OCI-LY3 (cell line): ENCODE measurements around the gene MRPL38.

ENCODE experiments used
- H2AFZ ChIP-seq: fragments of 200-600, 300-600 bp; shearing (Covaris generic); 2 replicates; pipeline ENCODE4 v1.6.0; 2014; ENCODE audit warnings: antibody characterized with exemption, low read depth, low read length
- H3K27ac ChIP-seq: fragments of 200-600, 300-600 bp; sonication (generic); 2 replicates; pipeline ENCODE4 v1.5.1; 2014; ENCODE audit warnings: mild to moderate bottlenecking, low read length, moderate library complexity, mixed read lengths
- H3K27me3 ChIP-seq: fragments of 200-600, 300-600 bp; sonication (generic); 2 replicates; pipeline ENCODE4 v1.6.1; 2014; ENCODE audit warnings: low read depth, low read length, mixed read lengths
- H3K36me3 ChIP-seq: fragments of 200-600, 300-600 bp; sonication (generic); replicated peaks from 2 replicates; pipeline ENCODE3; 2014; ENCODE audit warnings: low read depth, low read length, mixed read lengths
- H3K4me1 ChIP-seq: fragments of 300-600, 200-600 bp; sonication (generic); 2 replicates; pipeline ENCODE4 v1.6.1; 2014; ENCODE audit warnings: low read length, mixed read lengths
- H3K4me2 ChIP-seq: fragments of 200-600, 300-600 bp; sonication (generic); 2 replicates; pipeline ENCODE4 v1.6.1; 2014; ENCODE audit warnings: low read length, mixed read lengths
- H3K4me3 ChIP-seq: fragments of 300-600, 200-600 bp; sonication (generic); 2 replicates; pipeline ENCODE4 v1.5.1; 2014; ENCODE audit warnings: antibody characterized with exemption, mild to moderate bottlenecking, low read length, moderate library complexity
- H3K79me2 ChIP-seq: fragments of 300-600, 200-600 bp; shearing (Covaris generic); 2 replicates; pipeline ENCODE4 v1.6.1; 2014; ENCODE audit warnings: mild to moderate bottlenecking, low read length, mixed read lengths
- H3K9ac ChIP-seq: fragments of 300-600, 200-600 bp; shearing (Covaris generic); 2 replicates; pipeline ENCODE4 v1.6.0; 2014; ENCODE audit warnings: mild to moderate bottlenecking, low read length, moderate library complexity
- H3K9me3 ChIP-seq: fragments of 200-600, 300-600 bp; shearing (Covaris generic); 2 replicates; pipeline ENCODE4 v1.6.1; 2014; ENCODE audit warnings: low read length, mixed read lengths; ENCODE audit not compliant: insufficient read depth
- H4K20me1 ChIP-seq: fragments of 200-600, 300-600 bp; sonication (generic); 2 replicates; pipeline ENCODE4 v1.6.1; 2016; ENCODE audit warnings: low read length, mixed read lengths; ENCODE audit not compliant: insufficient read depth
- EZH2phosphoT487 ChIP-seq: fragments of 200-600 bp; shearing (Covaris generic); IDR thresholded peaks from 2 replicates; pipeline ENCODE4 v1.6.1; 2018; ENCODE audit warnings: antibody characterized with exemption, mixed run types, low read depth
- TF ChIP-seq, protein P1 (sequence below): fragments of 200-600, 300-600 bp; sonication (generic); IDR thresholded peaks from 2 replicates; pipeline ENCODE4 v1.5.1; 2014; ENCODE audit warnings: antibody characterized with exemption, low read length, low read depth

MRPL38 gene

DNA sequence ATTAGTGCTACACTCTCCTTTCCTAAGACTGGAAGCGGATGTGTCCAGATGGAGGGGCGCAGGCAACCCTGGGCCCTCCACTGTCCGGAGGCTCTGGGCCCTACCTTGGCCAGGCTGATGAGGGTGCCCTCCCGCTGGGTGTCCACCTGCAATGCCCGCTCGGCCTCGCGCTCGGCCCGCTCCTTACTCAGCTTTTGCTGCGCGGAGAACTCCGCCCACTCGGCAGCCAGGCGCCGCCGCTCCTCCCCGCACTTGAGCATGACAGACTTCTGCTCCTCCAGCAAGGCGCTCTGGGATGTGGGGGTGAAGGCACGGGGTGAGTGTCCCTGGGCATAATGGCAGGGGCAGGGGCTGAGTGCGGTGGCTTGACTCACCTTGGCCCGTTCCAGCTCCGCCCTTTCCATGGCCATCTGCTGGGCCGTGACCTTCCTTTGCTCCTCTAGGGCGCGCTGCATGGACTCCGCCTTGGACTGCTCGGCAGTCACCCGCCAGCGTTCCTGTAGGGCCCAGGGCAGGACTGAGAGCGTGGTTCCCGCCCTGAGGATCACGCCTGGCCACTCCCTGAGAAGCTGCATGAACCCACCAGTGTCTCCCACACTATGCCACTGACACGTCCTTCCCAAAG lies 10.1 kb upstream of the MRPL38 start:
- TF ChIP-seq, protein P1, sequence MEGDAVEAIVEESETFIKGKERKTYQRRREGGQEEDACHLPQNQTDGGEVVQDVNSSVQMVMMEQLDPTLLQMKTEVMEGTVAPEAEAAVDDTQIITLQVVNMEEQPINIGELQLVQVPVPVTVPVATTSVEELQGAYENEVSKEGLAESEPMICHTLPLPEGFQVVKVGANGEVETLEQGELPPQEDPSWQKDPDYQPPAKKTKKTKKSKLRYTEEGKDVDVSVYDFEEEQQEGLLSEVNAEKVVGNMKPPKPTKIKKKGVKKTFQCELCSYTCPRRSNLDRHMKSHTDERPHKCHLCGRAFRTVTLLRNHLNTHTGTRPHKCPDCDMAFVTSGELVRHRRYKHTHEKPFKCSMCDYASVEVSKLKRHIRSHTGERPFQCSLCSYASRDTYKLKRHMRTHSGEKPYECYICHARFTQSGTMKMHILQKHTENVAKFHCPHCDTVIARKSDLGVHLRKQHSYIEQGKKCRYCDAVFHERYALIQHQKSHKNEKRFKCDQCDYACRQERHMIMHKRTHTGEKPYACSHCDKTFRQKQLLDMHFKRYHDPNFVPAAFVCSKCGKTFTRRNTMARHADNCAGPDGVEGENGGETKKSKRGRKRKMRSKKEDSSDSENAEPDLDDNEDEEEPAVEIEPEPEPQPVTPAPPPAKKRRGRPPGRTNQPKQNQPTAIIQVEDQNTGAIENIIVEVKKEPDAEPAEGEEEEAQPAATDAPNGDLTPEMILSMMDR, result no peak
- no peak overlapping the region for H3K4me3 ChIP-seq
- no peaks in the 10 kb centered on the region for H3K36me3 ChIP-seq
- H3K9ac ChIP-seq, result no peak overlapping the region
- H4K20me1 ChIP-seq, result no peaks in the 10 kb centered on the region
- no peaks in the 10 kb centered on the region for H3K79me2 ChIP-seq
- no peak overlapping the region for H2AFZ ChIP-seq
- H3K4me1 ChIP-seq, result no peaks in the 10 kb centered on the region
- H3K9me3 ChIP-seq, result peaks cover 3% of the 10 kb centered on the region; the same call in 1 of the 2 replicates
- no peak overlapping the region for H3K4me2 ChIP-seq
- H3K27me3 ChIP-seq, result no peaks in the 10 kb centered on the region
- H3K27ac ChIP-seq, result no peak overlapping the region

DNA sequence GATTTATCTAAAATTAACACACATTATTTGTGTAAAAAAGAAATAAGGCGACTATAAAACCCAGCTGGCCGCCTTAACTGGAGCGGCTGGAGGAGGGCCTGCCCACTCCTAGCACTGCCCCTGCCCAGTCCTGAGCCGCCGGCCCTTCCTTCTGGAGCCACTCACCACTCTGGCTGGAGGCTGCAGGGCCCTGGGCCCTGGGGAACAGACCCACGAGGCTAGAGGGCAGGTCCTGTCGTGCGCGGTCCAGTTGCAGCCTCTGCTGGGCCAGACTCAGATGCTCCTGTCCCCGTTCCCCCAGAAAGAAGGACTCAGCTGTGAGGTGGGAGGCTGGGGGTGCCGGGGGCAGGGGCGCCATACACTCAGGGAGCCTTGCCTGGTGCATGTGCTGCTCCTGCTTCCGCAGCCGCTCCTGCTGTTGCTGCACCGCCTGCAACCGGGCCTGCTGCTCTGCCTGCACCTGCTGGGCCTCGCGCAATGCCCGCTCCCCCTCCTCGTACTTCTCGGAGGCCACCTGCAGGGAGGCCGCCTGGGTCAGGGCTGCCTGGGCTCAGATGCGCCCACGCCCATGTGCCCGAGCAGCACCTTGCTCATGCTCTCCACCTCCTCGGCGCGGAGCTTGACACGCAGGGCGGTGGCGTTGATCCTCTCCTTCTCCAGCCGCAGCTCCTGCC lies 9.0 kb upstream of the MRPL38 start:
- Histone ChIP-seq H3K4me3 (no peak overlapping the region), H4K20me1 (no peaks in the 10 kb centered on the region), H3K9ac (no peak overlapping the region), H3K4me1 (no peaks in the 10 kb centered on the region), H3K4me2 (no peak overlapping the region), H3K27me3 (no peaks in the 10 kb centered on the region), H3K79me2 (no peaks in the 10 kb centered on the region), H3K36me3 (no peaks in the 10 kb centered on the region), H2AFZ (no peak overlapping the region), H3K27ac (no peak overlapping the region), H3K9me3 (peaks cover 3% of the 10 kb centered on the region; the same call in 1 of the 2 replicates)
- TF ChIP-seq EZH2phosphoT487, result no peak
- TF ChIP-seq, protein P1, result no peak

DNA sequence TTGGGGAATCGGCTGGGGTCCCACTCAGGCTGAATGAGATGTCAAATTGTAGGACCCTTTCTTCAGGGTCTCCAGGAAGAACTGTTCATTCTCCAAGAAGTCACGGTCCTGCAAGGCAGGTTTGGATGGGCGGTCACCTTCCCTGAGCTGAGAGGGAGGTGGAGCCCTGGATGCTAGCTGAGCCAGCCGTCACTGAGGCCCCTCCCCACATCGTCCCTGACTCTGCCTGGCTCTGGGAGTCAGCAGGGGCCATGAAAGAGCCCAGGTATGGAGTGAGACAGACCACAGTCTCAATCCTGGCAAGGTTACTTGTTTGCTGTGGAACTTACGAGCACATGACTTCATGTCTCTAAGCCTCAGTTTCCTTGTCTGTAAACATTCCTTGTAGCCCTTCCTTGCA lies 6.0 kb upstream of the MRPL38 start:
- H3K27me3 ChIP-seq, result no peaks in the 10 kb centered on the region
- peaks cover 3% of the 10 kb centered on the region; the same call in 1 of the 2 replicates for H3K9me3 ChIP-seq
- TF ChIP-seq, protein P1, result no peak
- TF ChIP-seq EZH2phosphoT487, result no peak
- no peak overlapping the region for H3K4me3 ChIP-seq
- no peak overlapping the region for H3K27ac ChIP-seq
- H2AFZ ChIP-seq, result no peak overlapping the region
- no peaks in the 10 kb centered on the region for H4K20me1 ChIP-seq
- no peaks in the 10 kb centered on the region for H3K36me3 ChIP-seq
- peaks cover 9% of the 10 kb centered on the region for H3K4me1 ChIP-seq
- H3K9ac ChIP-seq, result no peak overlapping the region
- no peak overlapping the region for H3K4me2 ChIP-seq
- no peaks in the 10 kb centered on the region for H3K79me2 ChIP-seq

DNA sequence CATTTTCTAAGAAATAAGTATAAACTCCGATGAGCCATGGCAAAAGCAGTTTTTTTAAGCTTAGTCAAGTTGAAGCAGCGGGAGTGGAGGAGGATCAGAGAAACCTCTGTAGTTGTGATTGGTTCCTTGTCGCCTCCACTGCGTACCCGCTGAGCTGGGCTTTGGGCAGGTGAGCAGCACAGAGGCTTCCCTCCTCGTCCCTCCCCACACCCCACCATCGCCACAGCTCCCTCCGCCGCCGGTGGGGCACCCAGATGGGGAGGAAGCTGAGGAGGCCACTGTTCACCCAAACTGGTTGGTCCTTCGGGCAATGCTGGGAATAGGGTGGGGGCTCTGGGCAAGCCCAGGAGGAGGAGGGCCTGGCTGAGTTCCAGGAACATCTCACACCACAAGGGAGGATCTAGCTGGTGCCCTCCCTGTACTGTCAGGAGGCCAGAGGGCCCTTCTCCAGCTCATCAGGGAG lies 5.2 kb upstream of the MRPL38 start:
- Histone ChIP-seq H4K20me1 (no peaks in the 10 kb centered on the region), H3K36me3 (no peaks in the 10 kb centered on the region), H3K4me3 (no peak overlapping the region), H3K4me2 (no peak overlapping the region), H3K27me3 (no peaks in the 10 kb centered on the region), H2AFZ (no peak overlapping the region), H3K9me3 (peaks cover 3% of the 10 kb centered on the region; the same call in 1 of the 2 replicates), H3K79me2 (no peaks in the 10 kb centered on the region), H3K27ac (no peak overlapping the region), H3K9ac (no peak overlapping the region), H3K4me1 (peaks cover 10% of the 10 kb centered on the region)
- no peak for TF ChIP-seq EZH2phosphoT487
- TF ChIP-seq, protein P1, result no peak
